HepG2 (cell line): Measurements from ENCODE around the gene SNAP25. TPM values are rescaled to one million over a fixed set of nuclear protein-coding genes. Genes with fewer than 3 reads are reported as not detected.

Experiments
- ATAC-seq: fragments of 200-7000 bp; cut with Tn5 transposase; 3 replicates; pipeline ENCODE4 v1.9.1; 2020; ENCODE audit warnings: mild to moderate bottlenecking, moderate library complexity
- BruUV-seq: library from RNA; stranded (reverse); fragments of 400-500 nt; replicated peaks from 2 replicates; lab custom pipeline; 2021; lab: Mats Ljungman, UMichigan
- CTCF ChIA-PET: fragments of 300-600 bp; formaldehyde crosslinking; extraction: SDS; loops from one replicate; lab custom pipeline; 2021; ENCODE audit warnings: low total read pairs, inconsistent platforms, low intra/inter-chr PET ratio; lab: Yijun Ruan, JAX
- POLR2A ChIA-PET: fragments of 350-600 bp; sonication (Branson Sonifier 250); formaldehyde crosslinking; loops from one replicate; lab custom pipeline; 2020; ENCODE audit warnings: antibody characterized with exemption, inconsistent platforms; lab: Yijun Ruan, JAX
- DNase-seq: peaks from one replicate; pipeline ENCODE4 v3.0.0-alpha.2; 2015; ENCODE audit warnings: low spot score
- FAIRE-seq: peaks from 3 replicates; lab custom pipeline; 2011; peaks lifted over from hg19 to GRCh38; lab: Jason Lieb, UNC
- H2AFZ ChIP-seq: one replicate; pipeline ENCODE4 v1.6.1; 2011; ENCODE audit warnings: low read length, inconsistent platforms
- H3K27ac ChIP-seq: fragments of 300-600 bp; 3 replicates; pipeline ENCODE4 v1.8.0; 2011; ENCODE audit warnings: mixed run types, mild to moderate bottlenecking, mixed read lengths, low read length, inconsistent platforms; ENCODE audit not compliant: insufficient read depth; ENCODE audit errors: extremely low read length
- H3K27me3 ChIP-seq, 2 experiments: fragments of 200-600 bp in 1 of 2; 2 replicates in 1 of 2; 3 replicates in 1 of 2; pipeline versions ENCODE4 v1.6.0 to v1.8.0; 2011; ENCODE audit warnings: low read length in 2 of 2, mild to moderate bottlenecking in 2 of 2, moderate library complexity in 2 of 2, inconsistent platforms in 1 of 2; ENCODE audit not compliant: insufficient read depth in 2 of 2, control insufficient read depth in 1 of 2
- H3K36me3 ChIP-seq, 2 experiments: fragments of 200-600 bp in 1 of 2; replicated peaks in 1 of 2; 2 replicates in 1 of 2; 3 replicates in 1 of 2; pipeline versions ENCODE4 v1.5.1 to v1.8.0; 2011; ENCODE audit warnings: low read length in 2 of 2, inconsistent platforms in 1 of 2; ENCODE audit not compliant: insufficient read depth in 2 of 2, control insufficient read depth in 1 of 2
- H3K4me1 ChIP-seq: 2 replicates; pipeline ENCODE4 v1.5.1; 2012; ENCODE audit warnings: low read length, inconsistent platforms; ENCODE audit not compliant: insufficient read depth
- H3K4me2 ChIP-seq: 2 replicates; pipeline ENCODE4 v1.6.0; 2011; ENCODE audit warnings: low read depth, low read length, inconsistent platforms
- H3K4me3 ChIP-seq, 3 experiments: fragments of 200-600 bp in 1 of 3; sonication (generic), shearing (Covaris generic) in 1 of 3; replicated peaks in 1 of 3; 2 replicates each; pipeline ENCODE4 v1.5.1; 2011 to 2016; ENCODE audit warnings: low read length in 3 of 3, inconsistent platforms in 2 of 3, low read depth in 2 of 3, mild to moderate bottlenecking in 2 of 3, control low read depth in 1 of 3, mixed read lengths in 1 of 3; ENCODE audit not compliant: insufficient read depth in 1 of 3
- H3K79me2 ChIP-seq: one replicate; pipeline ENCODE4 v1.6.1; 2011; ENCODE audit warnings: low read length, inconsistent platforms; ENCODE audit not compliant: insufficient read depth
- H3K9ac ChIP-seq: 2 replicates; pipeline ENCODE4 v1.6.0; 2011; ENCODE audit warnings: mild to moderate bottlenecking, low read depth, low read length, inconsistent platforms; ENCODE audit not compliant: insufficient read depth
- H3K9me3 ChIP-seq: 2 replicates; pipeline ENCODE4 v1.5.1; 2012; ENCODE audit warnings: mild to moderate bottlenecking, low read length
- H4K20me1 ChIP-seq: 2 replicates; pipeline ENCODE4 v1.6.0; 2011; ENCODE audit warnings: inconsistent platforms, mild to moderate bottlenecking, low read length, moderate library complexity; ENCODE audit not compliant: insufficient read depth
- ATF1 ChIP-seq: IDR thresholded peaks from 2 replicates; pipeline ENCODE4 v1.6.1; 2016; ENCODE audit warnings: mild to moderate bottlenecking, control low read depth
- BHLHE40 ChIP-seq: IDR thresholded peaks from 2 replicates; pipeline ENCODE4 v1.6.1; 2011; ENCODE audit warnings: low read length, improper control_type of control experiment
- CSRNP1 ChIP-seq: sonication (generic); formaldehyde crosslinking; IDR thresholded peaks from 2 replicates; pipeline ENCODE4 v1.8.1; 2023; ENCODE audit warnings: mild to moderate bottlenecking, missing genetic modification reagents
- FOSL2 ChIP-seq: sonication (generic); formaldehyde crosslinking; IDR thresholded peaks from 2 replicates; pipeline ENCODE4 v1.4.0; 2020; ENCODE audit warnings: missing genetic modification reagents
- FOXA3 ChIP-seq: IDR thresholded peaks from 2 replicates; pipeline ENCODE4 v1.6.1; 2016; ENCODE audit warnings: missing genetic modification reagents, missing compliant biosample characterization
- FOXK1 ChIP-seq: sonication (generic); formaldehyde crosslinking; IDR thresholded peaks from 2 replicates; pipeline ENCODE4 v1.4.0; 2020; ENCODE audit warnings: low read depth, missing genetic modification reagents, borderline replicate concordance
- FOXO4 ChIP-seq: sonication (generic); formaldehyde crosslinking; conservative IDR thresholded peaks from 2 replicates; pipeline ENCODE4 v1.8.1; 2023; ENCODE audit warnings: missing genetic modification reagents
- GTF3A ChIP-seq: sonication (generic); formaldehyde crosslinking; conservative IDR thresholded peaks from 2 replicates; pipeline ENCODE4 v1.4.0; 2020; ENCODE audit warnings: mild to moderate bottlenecking, missing genetic modification reagents
- HDAC2 ChIP-seq: sonication (generic); formaldehyde crosslinking; IDR thresholded peaks from 2 replicates; pipeline ENCODE4 v1.4.0; 2020; ENCODE audit warnings: missing genetic modification reagents
- RARA ChIP-seq: IDR thresholded peaks from 2 replicates; pipeline ENCODE4 v1.6.1; 2016; ENCODE audit warnings: missing genetic modification reagents, missing compliant biosample characterization
- RERE ChIP-seq: IDR thresholded peaks from 2 replicates; pipeline ENCODE4 v1.6.1; 2016; ENCODE audit warnings: low read depth, missing genetic modification reagents, missing compliant biosample characterization
- SKI ChIP-seq: fragments of 450-650 bp; IDR thresholded peaks from one replicate; pipeline ENCODE4 v1.6.1; 2018; ENCODE audit warnings: mild to moderate bottlenecking; ENCODE audit not compliant: partially characterized antibody
- SMAD9 ChIP-seq: sonication (generic); formaldehyde crosslinking; IDR thresholded peaks from 2 replicates; pipeline ENCODE4 v1.5.1; 2020; ENCODE audit warnings: mild to moderate bottlenecking, missing genetic modification reagents
- TEAD3 ChIP-seq: optimal IDR thresholded peaks from 2 replicates; pipeline ENCODE3; 2016; ENCODE audit warnings: borderline replicate concordance
- ZNF230 ChIP-seq: sonication (generic); formaldehyde crosslinking; IDR thresholded peaks from 2 replicates; pipeline ENCODE4 v1.4.0; 2020; ENCODE audit warnings: mild to moderate bottlenecking, missing genetic modification reagents
- whole genome bisulfite sequencing: methylation state at CpG from one replicate; pipeline ENCODE4 v1.1.6; 2017; ENCODE audit warnings: low lambda C conversion rate; 5-methylcytosine and 5-hydroxymethylcytosine counted together
- in situ Hi-C: cut with HindIII; loops from 2 replicates; pipeline ENCODE4 v1.10.0; 2017; ENCODE audit warnings: low pct_unique_long_range_greater_than_20kb; ENCODE audit not compliant: extremely low pct_ligation_motif_present
- intact Hi-C: fragments of 100-400 bp; cut with micrococcal nuclease; formaldehyde crosslinking; loops from one replicate; pipeline ENCODE4 v1.10.0; 2022; ENCODE audit not compliant: unreplicated experiment
- polyA plus RNA-seq, 8 experiments: library from polyadenylated mRNA; depleted of rRNA in 3 of 8; stranded (reverse) in 7 of 8; unstranded in 1 of 8; fragments of >200 nt; fragmentation: Illumina TruSeq in 4 of 8; extraction: Trizol in 4 of 8; gene quantifications; 2 replicates each; pipeline versions ENCODE4 v1.2.1 to v1.2.3, GENCODE V29; 2011 to 2016; ENCODE audit warnings: low read depth in 4 of 8, missing spikeins in 1 of 8, mixed read lengths in 1 of 8; ENCODE audit not compliant: insufficient read depth in 1 of 8
- total RNA-seq, 5 experiments: library from RNA; depleted of rRNA; stranded (reverse); fragments of >200 nt; fragmentation: Illumina TruSeq; extraction: Trizol; gene quantifications; 2 replicates each; pipeline ENCODE4 v1.2.3, GENCODE V29; 2016; ENCODE audit warnings: low read depth in 1 of 5

The SNAP25 gene
- total and polyA plus RNA-seq, 2 of the 13 experiments (the other 11 are each of a cell fraction or from before 2014, with no cell fraction given): not detected

GRCh38 chr20:10185741-10186558 lies 32.7 kb upstream of the SNAP25 start:
- Histone ChIP-seq H3K4me3 (no peak overlapping the region), H3K79me2 (no peaks in the 10 kb centered on the region), H3K27ac (no peak overlapping the region), H3K4me1 (0 out of 2 replicates have a peak, but pooled peaks cover 8% of the 10 kb centered on the region), H3K9ac (no peak overlapping the region), H3K36me3 (no peaks in the 10 kb centered on the region), H4K20me1 (no peaks in the 10 kb centered on the region), H3K4me2 (no peak overlapping the region), H3K27me3 (no peaks in the 10 kb centered on the region; a peak in 1 of 5 replicates), H3K9me3 (no peaks in the 10 kb centered on the region), H2AFZ (no peak overlapping the region)
- no TSS peak for BruUV-seq
- DNase-seq (peak; percentile 25), FAIRE-seq (no peak), ATAC-seq (peak; percentile 80)
- in situ Hi-C loops (no loop called here), intact Hi-C loops (no loop called here)
- WGBS: 67% methylated on average over 3 of the region's 3 CpGs
- POLR2A ChIA-PET: no interaction called here
- CTCF ChIA-PET: no interaction called here
- TF ChIP-seq ATF1 (CRISPR knock-in tag): no peak
- TF ChIP-seq TEAD3 (CRISPR knock-in tag): peak; percentile 18
- TF ChIP-seq FOSL2 (CRISPR knock-in tag): peak; percentile 68; the same call in 1 of the 2 replicates
- peak; percentile 24; the same call in 1 of the 2 replicates for TF ChIP-seq HDAC2 (CRISPR knock-in tag)
- peak; percentile 55; the same call in 1 of the 2 replicates for TF ChIP-seq FOXK1
- TF ChIP-seq RARA (CRISPR knock-in tag): peak; percentile 82
- peak; percentile 35; the same call in 1 of the 2 replicates for TF ChIP-seq RERE (CRISPR knock-in tag)
- TF ChIP-seq SMAD9 (CRISPR knock-in tag): no peak
- no peak for TF ChIP-seq GTF3A
- TF ChIP-seq BHLHE40: peak; percentile 77
- no peak for TF ChIP-seq FOXO4 (CRISPR knock-in tag)
- TF ChIP-seq FOXA3 (CRISPR knock-in tag): peak; percentile 80
- TF ChIP-seq ZNF230: no peak
- peak; percentile 94 for TF ChIP-seq SKI
- no peak for TF ChIP-seq CSRNP1 (CRISPR knock-in tag)
